Nephron (organoid): ENCODE data around the gene DCAF4L1.
A peak's percentile ranks its signal among the peaks of the same experiment; 100 is the strongest.

ENCODE experiments used
- H3K27ac Mint-ChIP-seq, 3 experiments: 2 replicates each; pipeline ENCODE4 v1.8.0; 2020; ENCODE audit warnings: mixed read lengths in 3 of 3, mild to moderate bottlenecking in 2 of 3, moderate library complexity in 1 of 3
- H3K27me3 Mint-ChIP-seq: 2 replicates; pipeline ENCODE4 v1.8.0; 2021; ENCODE audit warnings: low read depth, mild to moderate bottlenecking, moderate library complexity, mixed read lengths
- H3K36me3 Mint-ChIP-seq: 2 replicates; pipeline ENCODE4 v1.8.0; 2020; ENCODE audit warnings: low read depth, mixed read lengths
- H3K4me1 Mint-ChIP-seq: 2 replicates; pipeline ENCODE4 v1.8.0; 2020; ENCODE audit warnings: mixed read lengths
- H3K4me3 Mint-ChIP-seq, 3 experiments: 2 replicates each; pipeline ENCODE4 v1.8.0; 2020; ENCODE audit warnings: mild to moderate bottlenecking in 3 of 3, mixed read lengths in 3 of 3, moderate library complexity in 2 of 3
- H3K9me3 Mint-ChIP-seq: 2 replicates; pipeline ENCODE4 v1.8.0; 2020; ENCODE audit warnings: mixed read lengths
- TF ChIP-seq, protein P1 (sequence below), 3 experiments: fragments of 200-600 bp; sonication (generic); IDR thresholded peaks; one replicate each; pipeline ENCODE4 v1.5.0; 2021; ENCODE audit warnings: antibody characterized with exemption in 3 of 3; ENCODE audit not compliant: unreplicated experiment in 3 of 3

DCAF4L1 gene

GRCh38 chr4:41957634-41958033 is 23.9 kb upstream of the DCAF4L1 start:
- Mint-ChIP-seq H3K9me3 (no peaks in the 10 kb centered on the region), H3K27me3 (no peaks in the 10 kb centered on the region), H3K36me3 (peaks cover 17% of the 10 kb centered on the region), H3K4me3 (no peak overlapping the region), H3K4me1 (no peaks in the 10 kb centered on the region), H3K27ac (no peak overlapping the region)
- TF ChIP-seq, protein P1, sequence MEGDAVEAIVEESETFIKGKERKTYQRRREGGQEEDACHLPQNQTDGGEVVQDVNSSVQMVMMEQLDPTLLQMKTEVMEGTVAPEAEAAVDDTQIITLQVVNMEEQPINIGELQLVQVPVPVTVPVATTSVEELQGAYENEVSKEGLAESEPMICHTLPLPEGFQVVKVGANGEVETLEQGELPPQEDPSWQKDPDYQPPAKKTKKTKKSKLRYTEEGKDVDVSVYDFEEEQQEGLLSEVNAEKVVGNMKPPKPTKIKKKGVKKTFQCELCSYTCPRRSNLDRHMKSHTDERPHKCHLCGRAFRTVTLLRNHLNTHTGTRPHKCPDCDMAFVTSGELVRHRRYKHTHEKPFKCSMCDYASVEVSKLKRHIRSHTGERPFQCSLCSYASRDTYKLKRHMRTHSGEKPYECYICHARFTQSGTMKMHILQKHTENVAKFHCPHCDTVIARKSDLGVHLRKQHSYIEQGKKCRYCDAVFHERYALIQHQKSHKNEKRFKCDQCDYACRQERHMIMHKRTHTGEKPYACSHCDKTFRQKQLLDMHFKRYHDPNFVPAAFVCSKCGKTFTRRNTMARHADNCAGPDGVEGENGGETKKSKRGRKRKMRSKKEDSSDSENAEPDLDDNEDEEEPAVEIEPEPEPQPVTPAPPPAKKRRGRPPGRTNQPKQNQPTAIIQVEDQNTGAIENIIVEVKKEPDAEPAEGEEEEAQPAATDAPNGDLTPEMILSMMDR (IDR thresholded peaks at IDR 0.05; ENCODE audit: unreplicated experiment in 3 of 3) = peak; percentile 38 to 52 (median 44)

- H3K36me3 Mint-ChIP-seq = peaks cover under 1% of the 10 kb centered on the region
- peaks cover 8% of the 10 kb centered on the region for H3K9me3 Mint-ChIP-seq
- H3K4me1 Mint-ChIP-seq = no peaks in the 10 kb centered on the region
- H3K4me3 Mint-ChIP-seq = no peak overlapping the region
- TF ChIP-seq, protein P1 (IDR thresholded peaks at IDR 0.05; ENCODE audit: unreplicated experiment in 3 of 3) = peak; percentile 16 to 42 (median 34)
- no peaks in the 10 kb centered on the region for H3K27me3 Mint-ChIP-seq
- H3K27ac Mint-ChIP-seq = no peak overlapping the region
These were observed 18.5 kb upstream of the DCAF4L1 start for GRCh38 chr4:41963105-41963504.

DNA sequence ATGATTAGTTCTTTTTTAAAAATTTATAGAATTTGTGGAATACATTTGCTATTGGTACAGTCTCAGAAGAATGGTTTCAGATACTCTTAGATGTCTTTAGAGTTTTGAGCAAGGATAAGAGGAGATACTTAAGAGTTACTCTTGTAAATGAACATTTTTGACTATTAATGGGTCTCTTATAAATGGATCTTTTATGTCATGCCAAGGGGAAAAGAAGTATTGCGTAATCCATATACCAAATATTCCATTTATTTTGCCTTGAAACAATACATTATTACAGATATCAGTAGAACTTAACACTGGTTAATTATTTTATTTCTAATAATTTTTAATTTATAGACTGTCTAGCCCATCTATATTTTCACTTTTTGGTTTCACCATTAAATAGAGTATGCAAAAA is 17.2 kb upstream of the DCAF4L1 start:
- TF ChIP-seq, protein P1 (IDR thresholded peaks at IDR 0.05; ENCODE audit: unreplicated experiment in 3 of 3) = no peak
- H3K27me3 Mint-ChIP-seq = no peaks in the 10 kb centered on the region
- peaks cover 3% of the 10 kb centered on the region for H3K36me3 Mint-ChIP-seq
- H3K4me3 Mint-ChIP-seq = no peak overlapping the region
- H3K4me1 Mint-ChIP-seq = no peaks in the 10 kb centered on the region
- H3K9me3 Mint-ChIP-seq = peaks cover 10% of the 10 kb centered on the region
- no peak overlapping the region for H3K27ac Mint-ChIP-seq

DNA sequence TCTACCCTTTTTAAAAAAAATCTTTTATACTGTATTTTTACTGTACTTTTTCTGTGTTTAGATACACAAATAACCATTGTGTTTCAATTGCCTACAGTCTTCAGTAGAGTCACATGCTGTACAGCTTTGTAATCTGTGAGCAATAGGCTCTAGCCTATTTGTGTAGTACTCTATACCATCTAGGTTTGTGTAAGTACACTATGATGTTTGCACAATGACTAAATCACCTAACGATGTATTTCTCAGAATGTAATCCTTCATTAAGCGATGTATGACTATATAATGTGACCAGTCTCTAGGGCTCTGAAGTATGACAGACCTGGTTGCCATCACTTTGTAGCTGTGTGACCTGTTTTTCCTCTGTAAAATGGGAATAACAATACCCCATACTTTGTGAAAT is 14.2 kb upstream of the DCAF4L1 start:
- Mint-ChIP-seq H3K4me1 (no peaks in the 10 kb centered on the region), H3K36me3 (peaks cover 3% of the 10 kb centered on the region), H3K27ac (no peak overlapping the region), H3K27me3 (no peaks in the 10 kb centered on the region), H3K4me3 (no peak overlapping the region), H3K9me3 (peaks cover 10% of the 10 kb centered on the region)
- TF ChIP-seq, protein P1 (IDR thresholded peaks at IDR 0.05; ENCODE audit: unreplicated experiment in 3 of 3) = no peak

DNA sequence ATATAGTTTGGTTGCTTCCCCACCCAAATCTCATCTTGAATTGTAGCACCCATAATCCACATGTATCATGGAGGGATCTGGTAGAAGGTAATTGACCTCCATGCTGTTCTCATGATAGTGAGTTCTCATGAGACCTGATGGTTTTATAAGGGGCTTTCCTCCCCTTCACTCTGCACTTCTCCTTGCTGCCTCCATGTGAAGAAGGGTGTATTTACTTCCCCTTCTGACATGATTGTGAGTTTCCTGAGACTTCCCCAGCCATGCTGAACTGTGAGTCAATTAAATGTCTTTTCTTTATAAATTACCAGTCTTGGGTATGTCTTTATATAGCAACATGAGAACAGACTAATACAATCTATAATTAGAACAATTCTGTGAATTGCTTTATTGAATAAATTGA is 11.9 kb upstream of the DCAF4L1 start:
- H3K36me3 Mint-ChIP-seq = peaks cover 3% of the 10 kb centered on the region
- no peak overlapping the region for H3K4me3 Mint-ChIP-seq
- TF ChIP-seq, protein P1 (IDR thresholded peaks at IDR 0.05; ENCODE audit: unreplicated experiment in 3 of 3) = no peak
- no peak overlapping the region for H3K27ac Mint-ChIP-seq
- H3K4me1 Mint-ChIP-seq = no peaks in the 10 kb centered on the region
- no peaks in the 10 kb centered on the region for H3K27me3 Mint-ChIP-seq
- H3K9me3 Mint-ChIP-seq = peaks cover 10% of the 10 kb centered on the region

DNA sequence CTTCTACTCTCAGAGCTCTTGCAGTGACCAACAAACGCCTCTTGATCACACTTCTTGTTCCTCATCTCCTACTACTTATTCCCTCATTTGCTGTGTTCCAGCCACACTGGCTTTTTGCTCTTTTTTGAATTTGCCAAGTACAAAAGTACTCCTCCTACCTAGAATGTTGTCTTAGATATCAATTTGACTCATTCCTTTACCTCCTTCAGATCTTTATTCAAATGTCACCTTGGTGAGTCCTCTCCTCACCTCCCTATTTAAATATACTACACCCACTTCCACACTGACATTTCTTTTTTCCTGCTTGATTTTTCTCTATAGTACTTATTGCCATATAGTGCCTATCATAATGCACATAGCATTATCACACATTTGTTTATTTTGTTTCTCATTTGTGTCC is 6.2 kb upstream of the DCAF4L1 start:
- no peaks in the 10 kb centered on the region for H3K36me3 Mint-ChIP-seq
- no peak overlapping the region for H3K27ac Mint-ChIP-seq
- TF ChIP-seq, protein P1 (IDR thresholded peaks at IDR 0.05; ENCODE audit: unreplicated experiment in 3 of 3) = no peak
- no peaks in the 10 kb centered on the region for H3K4me1 Mint-ChIP-seq
- H3K27me3 Mint-ChIP-seq = no peaks in the 10 kb centered on the region
- no peak overlapping the region for H3K4me3 Mint-ChIP-seq
- H3K9me3 Mint-ChIP-seq = no peaks in the 10 kb centered on the region
